ENCODE measurements around the gene FOXD4L6.
"Not testable (repeated sequence)": the region's sequence is repeated elsewhere in the genome, so short reads cannot be mapped to it uniquely, and the experiment has no call there.

DNA sequence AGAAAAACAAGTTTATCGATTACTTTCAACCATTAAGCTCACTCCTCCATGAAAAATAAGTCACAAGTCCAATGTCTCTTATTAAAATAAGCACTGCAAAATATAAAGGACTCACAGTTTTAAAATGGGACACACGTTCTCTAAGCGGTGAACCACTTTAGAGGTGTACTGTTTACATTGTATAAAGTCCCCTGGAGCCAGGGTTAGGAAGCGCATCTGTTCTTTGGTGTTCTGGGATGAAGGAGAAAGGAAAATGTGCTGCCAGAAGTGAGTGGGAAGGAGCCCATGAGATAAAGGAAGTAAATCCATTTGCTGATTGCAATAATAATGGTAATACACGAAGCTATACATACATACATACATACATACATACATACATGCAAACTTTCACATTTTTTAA, 40.6 kb downstream of the FOXD4L6 start:
- TF ChIP-seq, protein P1, sequence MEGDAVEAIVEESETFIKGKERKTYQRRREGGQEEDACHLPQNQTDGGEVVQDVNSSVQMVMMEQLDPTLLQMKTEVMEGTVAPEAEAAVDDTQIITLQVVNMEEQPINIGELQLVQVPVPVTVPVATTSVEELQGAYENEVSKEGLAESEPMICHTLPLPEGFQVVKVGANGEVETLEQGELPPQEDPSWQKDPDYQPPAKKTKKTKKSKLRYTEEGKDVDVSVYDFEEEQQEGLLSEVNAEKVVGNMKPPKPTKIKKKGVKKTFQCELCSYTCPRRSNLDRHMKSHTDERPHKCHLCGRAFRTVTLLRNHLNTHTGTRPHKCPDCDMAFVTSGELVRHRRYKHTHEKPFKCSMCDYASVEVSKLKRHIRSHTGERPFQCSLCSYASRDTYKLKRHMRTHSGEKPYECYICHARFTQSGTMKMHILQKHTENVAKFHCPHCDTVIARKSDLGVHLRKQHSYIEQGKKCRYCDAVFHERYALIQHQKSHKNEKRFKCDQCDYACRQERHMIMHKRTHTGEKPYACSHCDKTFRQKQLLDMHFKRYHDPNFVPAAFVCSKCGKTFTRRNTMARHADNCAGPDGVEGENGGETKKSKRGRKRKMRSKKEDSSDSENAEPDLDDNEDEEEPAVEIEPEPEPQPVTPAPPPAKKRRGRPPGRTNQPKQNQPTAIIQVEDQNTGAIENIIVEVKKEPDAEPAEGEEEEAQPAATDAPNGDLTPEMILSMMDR (IDR thresholded peaks at IDR 0.05; ENCODE audit: low read length) = not testable (repeated sequence)
- not testable (repeated sequence) for TF ChIP-seq EZH2 (IDR thresholded peaks at IDR 0.05; ENCODE audit: borderline replicate concordance, low read length)

Measured in OCI-LY1 (cell line).